GM23338 (cell line): ENCODE measurements around the gene FEM1B. TPM values are rescaled to one million over a fixed set of nuclear protein-coding genes. Genes with fewer than 3 reads are reported as not detected.

ENCODE experiments used
- ATAC-seq: fragments of 200-7000 bp; cut with Tn5 transposase; 3 replicates; pipeline ENCODE4 v1.9.1; 2020
- DNase-seq: peaks from one replicate; pipeline ENCODE4 v3.0.0-alpha.2; 2015; ENCODE audit warnings: low spot score
- H2AFZ ChIP-seq: fragments of 200-600 bp; sonication (generic); 2 replicates; pipeline ENCODE4 v1.8.0; 2016; ENCODE audit warnings: antibody characterized with exemption, mild to moderate bottlenecking, moderate library complexity
- H3F3A ChIP-seq: fragments of 200-600 bp; sonication (generic); replicated peaks from 2 replicates; pipeline ENCODE4 v1.8.0; 2017; ENCODE audit warnings: antibody characterized with exemption, mixed run types, low read depth
- H3K27ac ChIP-seq: fragments of 200-600 bp; sonication (generic); 2 replicates; pipeline ENCODE4 v1.6.1; 2016; ENCODE audit warnings: low read depth
- H3K27me3 ChIP-seq: fragments of 200-600 bp; sonication (generic); 2 replicates; pipeline ENCODE4 v1.8.0; 2016; ENCODE audit warnings: mild to moderate bottlenecking, mixed run types, moderate library complexity; ENCODE audit not compliant: insufficient read depth
- H3K36me3 ChIP-seq: fragments of 200-600 bp; sonication (generic); 2 replicates; pipeline ENCODE4 v1.8.0; 2016; ENCODE audit warnings: mild to moderate bottlenecking; ENCODE audit not compliant: insufficient read depth
- H3K4me1 ChIP-seq: fragments of 200-600 bp; sonication (generic); 2 replicates; pipeline ENCODE4 v1.8.0; 2016; ENCODE audit warnings: mild to moderate bottlenecking, moderate library complexity; ENCODE audit not compliant: insufficient read depth
- H3K4me2 ChIP-seq: fragments of 200-600 bp; sonication (generic); 2 replicates; pipeline ENCODE4 v1.7.1; 2017; ENCODE audit warnings: mixed run types
- H3K4me3 ChIP-seq: fragments of 200-600 bp; sonication (generic); 2 replicates; pipeline ENCODE4 v1.6.1; 2016; ENCODE audit warnings: mixed run types
- H3K79me2 ChIP-seq: fragments of 200-600 bp; sonication (generic); replicated peaks from 2 replicates; pipeline ENCODE4 v1.8.0; 2017; ENCODE audit warnings: mild to moderate bottlenecking; ENCODE audit not compliant: insufficient read depth
- H3K9me2 ChIP-seq: fragments of 200-600 bp; sonication (generic); 2 replicates; pipeline ENCODE4 v1.8.0; 2017; ENCODE audit not compliant: insufficient read depth
- H4K20me1 ChIP-seq: fragments of 200-600 bp; sonication (generic); replicated peaks from 2 replicates; pipeline ENCODE4 v1.8.0; 2017; ENCODE audit warnings: mild to moderate bottlenecking; ENCODE audit not compliant: insufficient read depth
- H3K27ac Mint-ChIP-seq: 2 replicates; pipeline ENCODE4 v1.8.0; 2020; ENCODE audit warnings: inconsistent platforms, mild to moderate bottlenecking, moderate library complexity, mixed read lengths
- H3K27me3 Mint-ChIP-seq: 3 replicates; pipeline ENCODE4 v1.8.0; 2022; ENCODE audit warnings: low read depth, mild to moderate bottlenecking, moderate library complexity, mixed read lengths, inconsistent platforms; ENCODE audit not compliant: insufficient read depth, poor library complexity
- H3K36me3 Mint-ChIP-seq: 3 replicates; pipeline ENCODE4 v1.8.0; 2021; ENCODE audit warnings: low read depth, mild to moderate bottlenecking, inconsistent platforms, moderate library complexity, mixed read lengths
- H3K4me1 Mint-ChIP-seq: 3 replicates; pipeline ENCODE4 v1.8.0; 2020; ENCODE audit warnings: mild to moderate bottlenecking, inconsistent platforms, mixed read lengths
- H3K4me3 Mint-ChIP-seq: 3 replicates; pipeline ENCODE4 v1.8.0; 2021; ENCODE audit warnings: moderate library complexity, mild to moderate bottlenecking, inconsistent platforms, mixed read lengths
- H3K9me3 Mint-ChIP-seq: 3 replicates; pipeline ENCODE4 v1.8.0; 2020; ENCODE audit warnings: moderate library complexity, mild to moderate bottlenecking, inconsistent platforms, mixed read lengths
- CREB1 ChIP-seq: fragments of 250-450 bp; sonication (Bioruptor Pico); IDR thresholded peaks from 2 replicates; pipeline ENCODE4 v1.5.0; 2020; ENCODE audit warnings: low read depth, mild to moderate bottlenecking, moderate library complexity
- EZH2 ChIP-seq: fragments of 200-600 bp; sonication (generic); IDR thresholded peaks from one replicate; pipeline ENCODE4 v1.8.0; 2017; ENCODE audit warnings: antibody characterized with exemption, mild to moderate bottlenecking, low read depth; ENCODE audit not compliant: unreplicated experiment
- EZH2phosphoT487 ChIP-seq: fragments of 200-600 bp; sonication (generic); IDR thresholded peaks from one replicate; pipeline ENCODE4 v1.8.1; 2018; ENCODE audit warnings: antibody characterized with exemption; ENCODE audit not compliant: unreplicated experiment
- JUNB ChIP-seq: IDR thresholded peaks from one replicate; pipeline ENCODE4 v1.6.1; 2016; ENCODE audit warnings: antibody characterized with exemption; ENCODE audit not compliant: unreplicated experiment
- NANOG ChIP-seq: IDR thresholded peaks from 2 replicates; pipeline ENCODE4 v1.6.1; 2016; ENCODE audit warnings: antibody characterized with exemption, borderline replicate concordance
- POLR2AphosphoS5 ChIP-seq: IDR thresholded peaks from 2 replicates; pipeline ENCODE4 v1.6.1; 2016; ENCODE audit warnings: antibody characterized with exemption, low read depth
- STAT1 ChIP-seq: IDR thresholded peaks from one replicate; pipeline ENCODE4 v1.6.1; 2016; ENCODE audit warnings: antibody characterized with exemption; ENCODE audit not compliant: unreplicated experiment
- ZNF114 ChIP-seq: fragments of 250-450 bp; sonication (Bioruptor Pico); IDR thresholded peaks from 2 replicates; pipeline ENCODE4 v1.5.0; 2020; ENCODE audit warnings: mild to moderate bottlenecking, moderate library complexity
- ZNF331 ChIP-seq: fragments of 250-450 bp; sonication (Bioruptor Pico); IDR thresholded peaks from 2 replicates; pipeline ENCODE4 v1.5.0; 2020; ENCODE audit warnings: low read depth, mild to moderate bottlenecking, moderate library complexity
- polyA plus RNA-seq: library from polyadenylated mRNA; unstranded; fragments of >200 nt; fragmentation: Nextera tagmentation; extraction: Ambion mirVana; gene quantifications from 2 replicates; pipeline ENCODE4 v1.2.1, GENCODE V29; 2016
- total RNA-seq: library from RNA; depleted of rRNA; stranded (reverse); fragments of >200 nt; shearing (Covaris generic); gene quantifications from 2 replicates; pipeline ENCODE4 v1.2.3, GENCODE V29; 2014
- TF ChIP-seq, protein P1 (sequence below): fragments of 250-450 bp; sonication (Bioruptor Pico); IDR thresholded peaks from 2 replicates; pipeline ENCODE4 v1.5.0; 2020; ENCODE audit warnings: mild to moderate bottlenecking, moderate library complexity
- TF ChIP-seq, protein P2 (sequence below): IDR thresholded peaks from one replicate; pipeline ENCODE4 v1.6.1; 2018; ENCODE audit warnings: antibody characterized with exemption; ENCODE audit not compliant: unreplicated experiment
- TF ChIP-seq, protein P3 (sequence below): IDR thresholded peaks from 2 replicates; pipeline ENCODE4 v1.6.1; 2016; ENCODE audit warnings: antibody characterized with exemption
- TF ChIP-seq, protein P4 (sequence below), 2 experiments: fragments of 200-600 bp in 1 of 2; sonication (generic) in 1 of 2; conservative IDR thresholded peaks; 2 replicates each; pipeline versions ENCODE4 v1.5.1 to v1.6.1; 2016 to 2017; ENCODE audit warnings: antibody characterized with exemption in 2 of 2, low read depth in 2 of 2, mild to moderate bottlenecking in 2 of 2, moderate library complexity in 1 of 2

The FEM1B gene
- total and polyA plus RNA-seq, 2 experiments from 2014 or later, result 13.0 to 82.0 TPM

DNA sequence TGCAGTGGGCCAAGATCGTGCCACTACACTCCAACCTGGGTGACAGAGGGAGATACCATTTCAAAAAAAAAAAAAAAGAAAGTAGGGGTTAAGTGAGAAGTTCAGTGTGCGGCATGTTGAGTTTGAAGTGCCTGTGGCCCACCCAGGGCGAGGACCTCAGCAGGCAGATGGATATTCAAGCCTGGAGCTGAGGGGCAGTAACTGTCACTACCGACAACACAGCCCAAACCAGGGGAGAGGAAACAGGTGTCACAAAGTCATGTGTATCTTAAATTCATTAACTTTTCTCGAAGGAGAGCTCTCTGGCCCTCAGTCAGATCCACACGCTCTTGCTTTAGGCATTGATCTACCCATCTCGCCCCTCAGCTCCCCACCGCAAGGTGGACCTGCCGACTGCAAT lies 45.3 kb downstream of the FEM1B start:
- H3F3A ChIP-seq, result no peaks in the 10 kb centered on the region
- H3K4me3 ChIP-seq, result no peak overlapping the region
- TF ChIP-seq, protein P1, sequence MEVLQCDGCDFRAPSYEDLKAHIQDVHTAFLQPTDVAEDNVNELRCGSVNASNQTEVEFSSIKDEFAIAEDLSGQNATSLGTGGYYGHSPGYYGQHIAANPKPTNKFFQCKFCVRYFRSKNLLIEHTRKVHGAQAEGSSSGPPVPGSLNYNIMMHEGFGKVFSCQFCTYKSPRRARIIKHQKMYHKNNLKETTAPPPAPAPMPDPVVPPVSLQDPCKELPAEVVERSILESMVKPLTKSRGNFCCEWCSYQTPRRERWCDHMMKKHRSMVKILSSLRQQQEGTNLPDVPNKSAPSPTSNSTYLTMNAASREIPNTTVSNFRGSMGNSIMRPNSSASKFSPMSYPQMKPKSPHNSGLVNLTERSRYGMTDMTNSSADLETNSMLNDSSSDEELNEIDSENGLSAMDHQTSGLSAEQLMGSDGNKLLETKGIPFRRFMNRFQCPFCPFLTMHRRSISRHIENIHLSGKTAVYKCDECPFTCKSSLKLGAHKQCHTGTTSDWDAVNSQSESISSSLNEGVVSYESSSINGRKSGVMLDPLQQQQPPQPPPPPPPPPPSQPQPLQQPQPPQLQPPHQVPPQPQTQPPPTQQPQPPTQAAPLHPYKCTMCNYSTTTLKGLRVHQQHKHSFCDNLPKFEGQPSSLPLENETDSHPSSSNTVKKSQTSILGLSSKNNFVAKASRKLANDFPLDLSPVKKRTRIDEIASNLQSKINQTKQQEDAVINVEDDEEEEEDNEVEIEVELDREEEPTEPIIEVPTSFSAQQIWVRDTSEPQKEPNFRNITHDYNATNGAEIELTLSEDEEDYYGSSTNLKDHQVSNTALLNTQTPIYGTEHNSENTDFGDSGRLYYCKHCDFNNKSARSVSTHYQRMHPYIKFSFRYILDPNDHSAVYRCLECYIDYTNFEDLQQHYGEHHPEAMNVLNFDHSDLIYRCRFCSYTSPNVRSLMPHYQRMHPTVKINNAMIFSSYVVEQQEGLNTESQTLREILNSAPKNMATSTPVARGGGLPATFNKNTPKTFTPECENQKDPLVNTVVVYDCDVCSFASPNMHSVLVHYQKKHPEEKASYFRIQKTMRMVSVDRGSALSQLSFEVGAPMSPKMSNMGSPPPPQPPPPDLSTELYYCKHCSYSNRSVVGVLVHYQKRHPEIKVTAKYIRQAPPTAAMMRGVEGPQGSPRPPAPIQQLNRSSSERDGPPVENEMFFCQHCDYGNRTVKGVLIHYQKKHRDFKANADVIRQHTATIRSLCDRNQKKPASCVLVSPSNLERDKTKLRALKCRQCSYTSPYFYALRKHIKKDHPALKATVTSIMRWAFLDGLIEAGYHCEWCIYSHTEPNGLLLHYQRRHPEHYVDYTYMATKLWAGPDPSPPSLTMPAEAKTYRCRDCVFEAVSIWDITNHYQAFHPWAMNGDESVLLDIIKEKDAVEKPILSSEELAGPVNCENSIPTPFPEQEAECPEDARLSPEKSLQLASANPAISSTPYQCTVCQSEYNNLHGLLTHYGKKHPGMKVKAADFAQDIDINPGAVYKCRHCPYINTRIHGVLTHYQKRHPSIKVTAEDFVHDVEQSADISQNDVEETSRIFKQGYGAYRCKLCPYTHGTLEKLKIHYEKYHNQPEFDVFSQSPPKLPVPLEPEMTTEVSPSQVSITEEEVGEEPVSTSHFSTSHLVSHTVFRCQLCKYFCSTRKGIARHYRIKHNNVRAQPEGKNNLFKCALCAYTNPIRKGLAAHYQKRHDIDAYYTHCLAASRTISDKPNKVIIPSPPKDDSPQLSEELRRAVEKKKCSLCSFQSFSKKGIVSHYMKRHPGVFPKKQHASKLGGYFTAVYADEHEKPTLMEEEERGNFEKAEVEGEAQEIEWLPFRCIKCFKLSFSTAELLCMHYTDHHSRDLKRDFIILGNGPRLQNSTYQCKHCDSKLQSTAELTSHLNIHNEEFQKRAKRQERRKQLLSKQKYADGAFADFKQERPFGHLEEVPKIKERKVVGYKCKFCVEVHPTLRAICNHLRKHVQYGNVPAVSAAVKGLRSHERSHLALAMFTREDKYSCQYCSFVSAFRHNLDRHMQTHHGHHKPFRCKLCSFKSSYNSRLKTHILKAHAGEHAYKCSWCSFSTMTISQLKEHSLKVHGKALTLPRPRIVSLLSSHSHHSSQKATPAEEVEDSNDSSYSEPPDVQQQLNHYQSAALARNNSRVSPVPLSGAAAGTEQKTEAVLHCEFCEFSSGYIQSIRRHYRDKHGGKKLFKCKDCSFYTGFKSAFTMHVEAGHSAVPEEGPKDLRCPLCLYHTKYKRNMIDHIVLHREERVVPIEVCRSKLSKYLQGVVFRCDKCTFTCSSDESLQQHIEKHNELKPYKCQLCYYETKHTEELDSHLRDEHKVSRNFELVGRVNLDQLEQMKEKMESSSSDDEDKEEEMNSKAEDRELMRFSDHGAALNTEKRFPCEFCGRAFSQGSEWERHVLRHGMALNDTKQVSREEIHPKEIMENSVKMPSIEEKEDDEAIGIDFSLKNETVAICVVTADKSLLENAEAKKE (CRISPR knock-in tag), result no peak
- TF ChIP-seq NANOG (no peak), CREB1 (CRISPR knock-in tag) (no peak), POLR2AphosphoS5 (no peak), STAT1 (no peak), EZH2 (no peak), ZNF331 (no peak), EZH2phosphoT487 (no peak), ZNF114 (CRISPR knock-in tag) (no peak), JUNB (no peak)
- TF ChIP-seq, protein P2, sequence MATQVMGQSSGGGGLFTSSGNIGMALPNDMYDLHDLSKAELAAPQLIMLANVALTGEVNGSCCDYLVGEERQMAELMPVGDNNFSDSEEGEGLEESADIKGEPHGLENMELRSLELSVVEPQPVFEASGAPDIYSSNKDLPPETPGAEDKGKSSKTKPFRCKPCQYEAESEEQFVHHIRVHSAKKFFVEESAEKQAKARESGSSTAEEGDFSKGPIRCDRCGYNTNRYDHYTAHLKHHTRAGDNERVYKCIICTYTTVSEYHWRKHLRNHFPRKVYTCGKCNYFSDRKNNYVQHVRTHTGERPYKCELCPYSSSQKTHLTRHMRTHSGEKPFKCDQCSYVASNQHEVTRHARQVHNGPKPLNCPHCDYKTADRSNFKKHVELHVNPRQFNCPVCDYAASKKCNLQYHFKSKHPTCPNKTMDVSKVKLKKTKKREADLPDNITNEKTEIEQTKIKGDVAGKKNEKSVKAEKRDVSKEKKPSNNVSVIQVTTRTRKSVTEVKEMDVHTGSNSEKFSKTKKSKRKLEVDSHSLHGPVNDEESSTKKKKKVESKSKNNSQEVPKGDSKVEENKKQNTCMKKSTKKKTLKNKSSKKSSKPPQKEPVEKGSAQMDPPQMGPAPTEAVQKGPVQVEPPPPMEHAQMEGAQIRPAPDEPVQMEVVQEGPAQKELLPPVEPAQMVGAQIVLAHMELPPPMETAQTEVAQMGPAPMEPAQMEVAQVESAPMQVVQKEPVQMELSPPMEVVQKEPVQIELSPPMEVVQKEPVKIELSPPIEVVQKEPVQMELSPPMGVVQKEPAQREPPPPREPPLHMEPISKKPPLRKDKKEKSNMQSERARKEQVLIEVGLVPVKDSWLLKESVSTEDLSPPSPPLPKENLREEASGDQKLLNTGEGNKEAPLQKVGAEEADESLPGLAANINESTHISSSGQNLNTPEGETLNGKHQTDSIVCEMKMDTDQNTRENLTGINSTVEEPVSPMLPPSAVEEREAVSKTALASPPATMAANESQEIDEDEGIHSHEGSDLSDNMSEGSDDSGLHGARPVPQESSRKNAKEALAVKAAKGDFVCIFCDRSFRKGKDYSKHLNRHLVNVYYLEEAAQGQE, result no peak
- TF ChIP-seq, protein P3, sequence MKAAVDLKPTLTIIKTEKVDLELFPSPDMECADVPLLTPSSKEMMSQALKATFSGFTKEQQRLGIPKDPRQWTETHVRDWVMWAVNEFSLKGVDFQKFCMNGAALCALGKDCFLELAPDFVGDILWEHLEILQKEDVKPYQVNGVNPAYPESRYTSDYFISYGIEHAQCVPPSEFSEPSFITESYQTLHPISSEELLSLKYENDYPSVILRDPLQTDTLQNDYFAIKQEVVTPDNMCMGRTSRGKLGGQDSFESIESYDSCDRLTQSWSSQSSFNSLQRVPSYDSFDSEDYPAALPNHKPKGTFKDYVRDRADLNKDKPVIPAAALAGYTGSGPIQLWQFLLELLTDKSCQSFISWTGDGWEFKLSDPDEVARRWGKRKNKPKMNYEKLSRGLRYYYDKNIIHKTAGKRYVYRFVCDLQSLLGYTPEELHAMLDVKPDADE, result no peak
- TF ChIP-seq, protein P4, sequence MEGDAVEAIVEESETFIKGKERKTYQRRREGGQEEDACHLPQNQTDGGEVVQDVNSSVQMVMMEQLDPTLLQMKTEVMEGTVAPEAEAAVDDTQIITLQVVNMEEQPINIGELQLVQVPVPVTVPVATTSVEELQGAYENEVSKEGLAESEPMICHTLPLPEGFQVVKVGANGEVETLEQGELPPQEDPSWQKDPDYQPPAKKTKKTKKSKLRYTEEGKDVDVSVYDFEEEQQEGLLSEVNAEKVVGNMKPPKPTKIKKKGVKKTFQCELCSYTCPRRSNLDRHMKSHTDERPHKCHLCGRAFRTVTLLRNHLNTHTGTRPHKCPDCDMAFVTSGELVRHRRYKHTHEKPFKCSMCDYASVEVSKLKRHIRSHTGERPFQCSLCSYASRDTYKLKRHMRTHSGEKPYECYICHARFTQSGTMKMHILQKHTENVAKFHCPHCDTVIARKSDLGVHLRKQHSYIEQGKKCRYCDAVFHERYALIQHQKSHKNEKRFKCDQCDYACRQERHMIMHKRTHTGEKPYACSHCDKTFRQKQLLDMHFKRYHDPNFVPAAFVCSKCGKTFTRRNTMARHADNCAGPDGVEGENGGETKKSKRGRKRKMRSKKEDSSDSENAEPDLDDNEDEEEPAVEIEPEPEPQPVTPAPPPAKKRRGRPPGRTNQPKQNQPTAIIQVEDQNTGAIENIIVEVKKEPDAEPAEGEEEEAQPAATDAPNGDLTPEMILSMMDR (conservative IDR thresholded peaks at IDR 0.05; ENCODE audit: low read depth in 2 of 2), result no peak
- no peak overlapping the region for H3K4me3 Mint-ChIP-seq
- no peaks in the 10 kb centered on the region for H3K36me3 Mint-ChIP-seq
- no peaks in the 10 kb centered on the region for H3K27me3 ChIP-seq
- no peaks in the 10 kb centered on the region for H3K9me2 ChIP-seq
- DNase-seq (no peak), ATAC-seq (no peak)
- no peaks in the 10 kb centered on the region for H3K4me1 ChIP-seq
- no peak overlapping the region for H3K27ac Mint-ChIP-seq
- H2AFZ ChIP-seq, result no peak overlapping the region
- H3K79me2 ChIP-seq, result no peaks in the 10 kb centered on the region
- H3K27me3 Mint-ChIP-seq, result peaks cover 6% of the 10 kb centered on the region
- H3K4me1 Mint-ChIP-seq, result peaks cover 12% of the 10 kb centered on the region
- H3K36me3 ChIP-seq, result no peaks in the 10 kb centered on the region
- H3K9me3 Mint-ChIP-seq, result no peaks in the 10 kb centered on the region
- no peaks in the 10 kb centered on the region for H4K20me1 ChIP-seq
- no peak overlapping the region for H3K4me2 ChIP-seq
- H3K27ac ChIP-seq, result no peak overlapping the region
